OCI-LY1 (cell line): ENCODE results near the gene TMCO2.

Experiments used
- H2AFZ ChIP-seq: fragments of 200-600 bp; sonication (generic), shearing (Covaris generic); 2 replicates; pipeline ENCODE4 v1.6.0; 2014; ENCODE audit warnings: antibody characterized with exemption, mild to moderate bottlenecking, low read length
- H3F3A ChIP-seq: fragments of 200-600 bp; sonication (generic), shearing (Covaris generic); 2 replicates; pipeline ENCODE4 v1.6.0; 2014; ENCODE audit warnings: mild to moderate bottlenecking, antibody characterized with exemption, low read length, moderate library complexity; ENCODE audit not compliant: insufficient read depth
- H3K27ac ChIP-seq: fragments of 200-600 bp; sonication (generic); 2 replicates; pipeline ENCODE4 v1.5.1; 2014; ENCODE audit warnings: low read length, mixed run types, mild to moderate bottlenecking, low read depth; ENCODE audit not compliant: poor library complexity, severe bottlenecking
- H3K27me3 ChIP-seq: fragments of 200-600 bp; sonication (generic); 2 replicates; pipeline ENCODE4 v1.6.0; 2014; ENCODE audit warnings: antibody characterized with exemption, mild to moderate bottlenecking, low read length, moderate library complexity; ENCODE audit not compliant: insufficient read depth
- H3K36me3 ChIP-seq: fragments of 200-600 bp; sonication (generic); 2 replicates; pipeline ENCODE4 v1.6.1; 2014; ENCODE audit warnings: mild to moderate bottlenecking, antibody characterized with exemption, low read length, moderate library complexity, mixed read lengths; ENCODE audit not compliant: insufficient read depth
- H3K4me1 ChIP-seq: fragments of 200-600 bp; sonication (generic); 2 replicates; pipeline ENCODE4 v1.5.1; 2014; ENCODE audit warnings: mild to moderate bottlenecking, low read length, moderate library complexity; ENCODE audit not compliant: insufficient read depth, severe bottlenecking
- H3K4me2 ChIP-seq: fragments of 200-600 bp; sonication (generic), shearing (Covaris generic); 2 replicates; pipeline ENCODE4 v1.6.1; 2014; ENCODE audit warnings: low read length
- H3K4me3 ChIP-seq: fragments of 200-600 bp; sonication (generic); 2 replicates; pipeline ENCODE4 v1.5.1; 2014; ENCODE audit warnings: low read length, low read depth, mild to moderate bottlenecking, mixed read lengths; ENCODE audit not compliant: poor library complexity, severe bottlenecking
- H3K79me2 ChIP-seq: fragments of 200-600 bp; shearing (Covaris generic); 2 replicates; pipeline ENCODE4 v1.6.1; 2016; ENCODE audit warnings: mixed run types, low read length, mixed read lengths; ENCODE audit not compliant: insufficient read depth
- H3K9ac ChIP-seq: fragments of 200-600 bp; sonication (generic), shearing (Covaris generic); 2 replicates; pipeline ENCODE4 v1.6.1; 2014; ENCODE audit warnings: mild to moderate bottlenecking, low read length, mixed read lengths
- H3K9me2 ChIP-seq: fragments of 200-600 bp; sonication (generic), shearing (Covaris generic); 2 replicates; pipeline ENCODE4 v1.6.1; 2014; ENCODE audit warnings: low read depth, mild to moderate bottlenecking, low read length, mixed read lengths
- H3K9me3 ChIP-seq: fragments of 200-600 bp; shearing (Covaris generic); 2 replicates; pipeline ENCODE4 v1.6.1; 2014; ENCODE audit warnings: low read length, mixed read lengths
- H4K20me1 ChIP-seq: fragments of 200-600 bp; sonication (generic), shearing (Covaris generic); 2 replicates; pipeline ENCODE4 v1.6.0; 2016; ENCODE audit warnings: mild to moderate bottlenecking, low read length; ENCODE audit not compliant: insufficient read depth
- CTCF ChIP-seq: fragments of 200-600 bp; sonication (generic), shearing (Covaris generic); IDR thresholded peaks from 2 replicates; pipeline ENCODE4 v1.5.1; 2017; ENCODE audit warnings: mild to moderate bottlenecking, antibody characterized with exemption, low read length, moderate library complexity, mixed read lengths
- EZH2 ChIP-seq: fragments of 200-600 bp; sonication (generic), shearing (Covaris generic); IDR thresholded peaks from 2 replicates; pipeline ENCODE4 v1.8.0; 2017; ENCODE audit warnings: borderline replicate concordance, mixed run types, mild to moderate bottlenecking, antibody characterized with exemption, low read length, moderate library complexity, mixed read lengths

Gene TMCO2

GRCh38 chr1:40247655-40248054 lies at the start of gene TMCO2:
Gene TMCO2, plus strand, starts transcription at chr1:40247937. Its CDS starts 57 bp downstream, at chr1:40247994.
- H2AFZ ChIP-seq, result no peak within 1 kb of the TSS
- H3K27ac ChIP-seq, result no peak within 1 kb of the TSS
- H4K20me1 ChIP-seq, result no peaks in the 10 kb centered on the region
- H3F3A ChIP-seq, result no peaks in the 10 kb centered on the region
- no peak within 1 kb of the TSS for H3K4me3 ChIP-seq
- no peaks in the 10 kb centered on the region for H3K79me2 ChIP-seq
- no peaks in the 10 kb centered on the region for H3K36me3 ChIP-seq
- H3K27me3 ChIP-seq, result no peaks in the 10 kb centered on the region
- H3K9me2 ChIP-seq, result no peaks in the 10 kb centered on the region
- TF ChIP-seq CTCF (no peak), EZH2 (no peak)
- no peak within 1 kb of the TSS for H3K9ac ChIP-seq
- no peak within 1 kb of the TSS for H3K4me2 ChIP-seq
- no peaks in the 10 kb centered on the region for H3K9me3 ChIP-seq
- no peaks in the 10 kb centered on the region for H3K4me1 ChIP-seq

GRCh38 chr1:40199126-40199525 lies 48.6 kb upstream of the TMCO2 start:
- Histone ChIP-seq H3K9ac (no peak overlapping the region), H3K79me2 (no peaks in the 10 kb centered on the region), H4K20me1 (no peaks in the 10 kb centered on the region), H3F3A (no peaks in the 10 kb centered on the region), H3K27me3 (no peaks in the 10 kb centered on the region), H2AFZ (no peak overlapping the region), H3K27ac (no peak overlapping the region), H3K4me1 (no peaks in the 10 kb centered on the region), H3K9me2 (no peaks in the 10 kb centered on the region), H3K36me3 (peaks cover 57% of the 10 kb centered on the region), H3K9me3 (no peaks in the 10 kb centered on the region), H3K4me3 (no peak overlapping the region), H3K4me2 (no peak overlapping the region)
- TF ChIP-seq CTCF, result no peak
- no peak for TF ChIP-seq EZH2

GRCh38 chr1:40204856-40205255 lies 42.9 kb upstream of the TMCO2 start:
- Histone ChIP-seq H3K4me1 (no peaks in the 10 kb centered on the region), H3K36me3 (peaks cover 66% of the 10 kb centered on the region; the same call in 1 of the 2 replicates)

More at GRCh38 chr1:40204856-40205255, 42.9 kb upstream of the TMCO2 start:
- Histone ChIP-seq H3K9me2 (no peaks in the 10 kb centered on the region), H2AFZ (no peak overlapping the region), H3K4me3 (no peak overlapping the region), H4K20me1 (no peaks in the 10 kb centered on the region), H3K9me3 (no peaks in the 10 kb centered on the region), H3K79me2 (no peaks in the 10 kb centered on the region), H3K27me3 (no peaks in the 10 kb centered on the region), H3K4me2 (no peak overlapping the region), H3F3A (no peaks in the 10 kb centered on the region), H3K9ac (no peak overlapping the region), H3K27ac (no peak overlapping the region)
- TF ChIP-seq EZH2 (no peak), CTCF (no peak)
